Measurements from ENCODE around the gene HEG1. TPM values are rescaled to one million over a fixed set of nuclear protein-coding genes. Genes with fewer than 3 reads are reported as not detected.

HEG1 gene
- total RNA-seq, 4 donors from 2014 or later: 13.9 to 30.8 (median 26.5) TPM

GRCh38 chr3:125057186-125057850 lies 1.5 kb upstream of the HEG1 start:
- Histone ChIP-seq H3K27ac (peak overlapping the region; percentile 27), H3K4me3 (no peak overlapping the region), H3K27me3 (no peaks in the 10 kb centered on the region), H3K36me3 (no peaks in the 10 kb centered on the region), H3K9me3 (no peaks in the 10 kb centered on the region), H3K4me1 (peaks cover 55% of the 10 kb centered on the region)
- TF ChIP-seq POLR2A (IDR thresholded peaks at IDR 0.05) (no peak), CTCF (IDR thresholded peaks at IDR 0.05) (no peak), EP300 (IDR thresholded peaks at IDR 0.05) (no peak), POLR2AphosphoS5 (IDR thresholded peaks at IDR 0.05) (no peak)
- DNase-seq (ENCODE audit: low spot score in 2 of 2): no peak
- WGBS: 71% methylated on average over 3 of the region's 3 CpGs

- Histone ChIP-seq H3K27me3 (no peaks in the 10 kb centered on the region), H3K4me3 (peak overlapping the region; percentile 75), H3K36me3 (no peaks in the 10 kb centered on the region), H3K27ac (peak overlapping the region; percentile 91), H3K4me1 (peaks cover 65% of the 10 kb centered on the region), H3K9me3 (no peaks in the 10 kb centered on the region)
- TF ChIP-seq POLR2A (IDR thresholded peaks at IDR 0.05): no peak
- no peak for DNase-seq (ENCODE audit: low spot score in 2 of 2)
- WGBS: 0% methylated on average over 5 of the region's 78 CpGs
These were observed 375 bp downstream of the HEG1 start for GRCh38 chr3:125055331-125055912.

- Histone ChIP-seq H3K27me3 (no peaks in the 10 kb centered on the region), H3K4me3 (peak overlapping the region; percentile 75), H3K36me3 (no peaks in the 10 kb centered on the region), H3K9me3 (no peaks in the 10 kb centered on the region), H3K4me1 (peaks cover 66% of the 10 kb centered on the region), H3K27ac (peak overlapping the region; percentile 91)
- TF ChIP-seq POLR2AphosphoS5 (IDR thresholded peaks at IDR 0.05) (peak in 1 of 3 donors; percentile 29), POLR2A (IDR thresholded peaks at IDR 0.05) (no peak)
- no peak for DNase-seq (ENCODE audit: low spot score in 2 of 2)
- WGBS: 5% methylated on average over 17 of the region's 17 CpGs
These were observed 1.1 kb downstream of the HEG1 start for GRCh38 chr3:125054449-125055329.

- no peaks in the 10 kb centered on the region for H3K9me3 ChIP-seq
- H3K36me3 ChIP-seq: no peaks in the 10 kb centered on the region
- H3K27me3 ChIP-seq: no peaks in the 10 kb centered on the region
- TF ChIP-seq POLR2AphosphoS5 (IDR thresholded peaks at IDR 0.05) (no peak), CTCF (IDR thresholded peaks at IDR 0.05) (no peak), POLR2A (IDR thresholded peaks at IDR 0.05) (no peak), EP300 (IDR thresholded peaks at IDR 0.05) (no peak)
- H3K4me1 ChIP-seq: peaks cover 73% of the 10 kb centered on the region
- H3K4me3 ChIP-seq: peak overlapping the region; percentile 75
- no peak for DNase-seq (ENCODE audit: low spot score in 2 of 2)
- WGBS: 77% methylated on average over 7 of the region's 7 CpGs
- H3K27ac ChIP-seq: peak overlapping the region; percentile 91
These were observed 1.7 kb downstream of the HEG1 start for GRCh38 chr3:125054062-125054448.

- TF ChIP-seq CTCF (IDR thresholded peaks at IDR 0.05): no peak
- no peak for TF ChIP-seq POLR2AphosphoS5 (IDR thresholded peaks at IDR 0.05)
These were observed 2.5 kb downstream of the HEG1 start for GRCh38 chr3:125053304-125053699.

More at GRCh38 chr3:125053304-125053699, 2.5 kb downstream of the HEG1 start:
- WGBS: 93% methylated on average over 2 of the region's 2 CpGs
- Histone ChIP-seq H3K27me3 (no peaks in the 10 kb centered on the region), H3K36me3 (no peaks in the 10 kb centered on the region), H3K4me3 (peak overlapping the region; percentile 75), H3K4me1 (peaks cover 78% of the 10 kb centered on the region), H3K27ac (peak overlapping the region; percentile 91), H3K9me3 (no peaks in the 10 kb centered on the region)
- no peak for DNase-seq (ENCODE audit: low spot score in 2 of 2)
